Stimulated activated CD4-positive, alpha-beta T cell treated with anti-CD3 and anti-CD28 coated beads, Interleukin-1b, Interleukin-23, amount 100 ng/mL, for 24 hours (primary cell): ENCODE results near the gene ARHGAP36.

ENCODE experiments used
- DNase-seq, 4 experiments: peaks; one replicate each; pipeline ENCODE4 v3.0.0-alpha.2; 2020; ENCODE audit warnings: low read depth in 4 of 4, low spot score in 1 of 4

Gene ARHGAP36, protein sequence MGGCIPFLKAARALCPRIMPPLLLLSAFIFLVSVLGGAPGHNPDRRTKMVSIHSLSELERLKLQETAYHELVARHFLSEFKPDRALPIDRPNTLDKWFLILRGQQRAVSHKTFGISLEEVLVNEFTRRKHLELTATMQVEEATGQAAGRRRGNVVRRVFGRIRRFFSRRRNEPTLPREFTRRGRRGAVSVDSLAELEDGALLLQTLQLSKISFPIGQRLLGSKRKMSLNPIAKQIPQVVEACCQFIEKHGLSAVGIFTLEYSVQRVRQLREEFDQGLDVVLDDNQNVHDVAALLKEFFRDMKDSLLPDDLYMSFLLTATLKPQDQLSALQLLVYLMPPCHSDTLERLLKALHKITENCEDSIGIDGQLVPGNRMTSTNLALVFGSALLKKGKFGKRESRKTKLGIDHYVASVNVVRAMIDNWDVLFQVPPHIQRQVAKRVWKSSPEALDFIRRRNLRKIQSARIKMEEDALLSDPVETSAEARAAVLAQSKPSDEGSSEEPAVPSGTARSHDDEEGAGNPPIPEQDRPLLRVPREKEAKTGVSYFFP

GRCh38 chrX:131058136-131058868 lies at the start of gene ARHGAP36:
Gene ARHGAP36, plus strand, starts transcription at chrX:131058346. Its CDS starts 23,320 bp downstream, at chrX:131081666.
- no peak for DNase-seq

DNA sequence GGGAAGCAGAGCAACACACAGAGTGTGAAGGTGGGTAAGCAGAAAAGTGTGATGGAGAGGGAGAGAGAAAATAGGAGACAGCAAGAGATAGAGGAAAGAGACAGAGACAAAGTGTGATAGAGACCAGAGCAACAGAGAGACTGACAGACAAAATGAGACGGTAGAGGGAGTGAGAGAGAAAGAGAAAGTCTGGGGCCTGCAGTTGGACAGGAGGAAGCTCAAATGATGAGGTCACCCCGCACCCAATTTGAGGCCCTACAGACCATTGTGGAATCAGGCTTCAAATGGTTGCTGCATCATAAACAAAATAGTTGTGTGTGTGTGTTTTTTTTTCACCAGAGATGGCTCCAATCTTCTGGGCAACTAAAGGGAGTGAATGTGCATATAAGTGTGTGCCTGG lies 48.0 kb upstream of the ARHGAP36 start:
- DNase-seq, result no peak

GRCh38 chrX:131025336-131025735 lies 32.8 kb upstream of the ARHGAP36 start:
- DNase-seq, result no peak

DNA sequence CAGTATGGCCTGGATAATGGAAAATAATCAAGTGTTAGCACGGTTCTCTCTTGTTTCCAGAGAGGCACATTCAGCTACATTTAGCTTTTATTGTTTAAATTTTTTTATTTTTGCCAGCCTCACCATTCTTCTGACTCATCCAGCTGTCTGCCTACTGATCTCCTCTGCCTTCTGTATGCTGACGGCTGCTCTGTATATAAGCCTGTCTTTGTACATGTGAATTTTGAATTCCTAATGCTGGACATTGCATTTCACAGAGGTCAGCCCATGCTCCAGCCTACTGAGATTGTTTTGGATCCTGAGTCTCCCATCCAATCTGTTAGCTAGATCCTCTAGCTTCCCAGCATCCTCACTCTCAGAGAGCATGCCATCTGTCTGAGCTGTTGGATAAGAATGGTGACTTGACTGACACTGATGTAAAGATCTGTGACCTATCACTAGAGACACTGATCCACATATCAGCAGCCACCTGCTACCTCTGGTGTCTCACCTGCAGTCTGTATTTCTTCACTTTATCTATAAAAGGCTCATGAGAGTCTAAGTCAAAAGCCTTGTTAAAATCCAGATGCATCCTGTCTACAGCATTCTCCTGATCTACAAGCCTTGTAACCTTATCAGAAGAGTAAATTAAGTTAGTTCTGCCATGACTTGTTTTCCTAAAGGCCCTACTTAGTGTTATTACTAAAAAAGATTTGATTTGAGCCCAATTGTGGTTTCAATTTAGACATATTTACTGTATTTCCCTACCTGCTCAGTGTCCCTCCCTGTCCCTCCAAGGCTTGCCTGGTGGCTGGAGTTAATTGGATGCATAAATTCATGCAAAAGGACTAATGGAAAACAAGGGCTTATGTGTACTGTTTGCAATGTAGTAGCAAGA lies 25.6 kb upstream of the ARHGAP36 start:
- no peak for DNase-seq

- DNase-seq, result no peak
Measured at GRCh38 chrX:131034063-131034462, 24.1 kb upstream of the ARHGAP36 start.

DNA sequence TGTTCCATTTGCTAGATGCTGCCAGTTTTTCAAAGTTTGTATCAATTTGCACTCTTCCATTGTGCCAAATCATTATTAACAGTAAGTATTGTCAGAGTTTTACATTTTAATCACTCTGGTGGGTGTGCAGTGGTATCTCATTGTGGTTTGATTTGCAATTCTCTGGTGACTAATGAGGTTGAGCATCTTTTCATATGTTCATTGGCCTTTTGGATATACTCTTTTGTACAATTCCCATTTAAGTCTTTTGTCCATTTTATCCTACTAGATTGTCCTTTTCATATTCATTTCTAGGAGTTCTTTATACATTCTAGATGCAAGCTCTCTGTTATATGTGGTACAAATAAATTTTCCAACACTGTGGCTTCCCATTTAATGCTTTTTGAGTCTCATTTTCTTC lies 17.4 kb upstream of the ARHGAP36 start:
- no peak for DNase-seq

DNA sequence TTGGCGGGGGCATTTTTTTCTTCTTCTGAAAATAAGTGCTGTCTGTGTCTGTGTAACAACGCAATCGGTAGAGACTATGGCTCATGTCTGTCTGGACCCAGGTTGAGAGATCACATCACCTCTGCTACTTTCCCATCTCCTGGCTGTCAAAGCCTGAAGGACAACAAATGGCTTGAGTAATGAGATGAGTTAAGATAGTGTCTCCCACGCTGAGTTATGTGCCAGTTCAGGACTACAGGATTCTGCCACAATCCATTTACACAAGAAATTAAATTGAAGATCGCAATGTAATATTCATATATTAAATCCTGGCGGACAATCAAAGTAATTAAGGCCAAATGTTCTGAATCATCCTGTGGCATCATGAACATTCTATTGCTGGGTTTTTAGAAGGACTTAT lies 16.5 kb upstream of the ARHGAP36 start:
- no peak for DNase-seq

DNA sequence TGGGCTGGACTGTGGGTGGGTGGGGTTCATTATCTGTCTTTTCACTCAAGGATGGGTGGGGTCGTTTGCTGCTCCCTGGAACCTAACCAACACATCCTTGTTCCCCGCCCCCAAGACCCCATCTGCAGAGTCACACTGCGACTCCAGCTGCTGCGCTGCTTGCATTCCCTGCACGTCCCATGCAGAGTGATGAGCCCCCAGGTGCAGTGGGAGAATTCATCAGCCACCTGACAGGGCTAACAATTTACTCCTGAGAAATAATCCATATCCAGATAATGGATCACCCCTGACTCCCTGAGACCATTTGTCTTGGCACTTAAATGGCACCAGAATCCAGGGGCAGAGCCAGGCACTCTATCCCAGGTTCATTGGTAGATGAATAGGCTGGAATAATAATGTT lies 12.4 kb upstream of the ARHGAP36 start:
- no peak for DNase-seq

- DNase-seq, result no peak
Measured at GRCh38 chrX:131046596-131046995, 11.6 kb upstream of the ARHGAP36 start.

- DNase-seq, result no peak
Measured at GRCh38 chrX:131047180-131047579, 11.0 kb upstream of the ARHGAP36 start.

GRCh38 chrX:131053076-131053475 lies 5.1 kb upstream of the ARHGAP36 start:
- no peak for DNase-seq

DNA sequence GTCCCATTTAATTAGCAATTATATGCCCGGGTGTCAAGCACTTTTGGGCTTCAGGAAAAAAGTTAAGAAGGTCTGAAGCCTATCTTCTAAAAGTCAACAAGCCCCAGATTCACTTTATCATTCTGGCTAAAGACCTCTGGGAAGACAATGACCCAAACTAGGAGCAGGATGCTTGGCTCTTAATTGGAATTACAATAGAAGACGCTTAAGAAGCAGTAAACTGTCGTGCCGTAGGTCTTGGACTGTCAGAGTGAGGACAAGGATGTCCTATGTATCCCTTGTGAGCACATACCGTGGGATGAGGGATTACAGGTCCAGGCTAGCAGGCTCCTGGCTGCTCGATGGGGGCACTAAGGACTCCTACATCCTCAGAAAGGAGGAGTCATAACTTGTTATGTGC lies 3.2 kb upstream of the ARHGAP36 start:
- DNase-seq, result no peak

DNA sequence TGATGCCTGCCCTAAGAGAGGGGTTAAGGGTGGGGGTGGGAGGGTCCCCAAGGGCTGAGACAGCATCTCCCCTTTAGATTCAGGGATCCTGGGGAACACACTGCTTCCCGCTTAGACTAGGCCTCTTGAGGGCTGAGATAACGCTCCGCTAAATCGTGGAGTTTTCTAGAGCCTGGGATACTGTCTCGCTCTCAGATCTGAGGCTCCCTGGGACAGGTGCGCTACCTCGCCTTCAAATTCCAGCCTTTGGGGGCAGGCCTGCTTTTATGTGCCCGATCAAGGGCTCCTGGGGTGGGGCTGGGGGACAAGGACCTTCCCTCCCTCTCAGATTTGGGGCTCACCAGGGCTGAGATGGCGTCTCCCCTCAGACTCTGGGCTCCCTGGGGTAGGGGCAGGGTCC lies 440 bp upstream of the ARHGAP36 start:
- DNase-seq, result no peak

DNA sequence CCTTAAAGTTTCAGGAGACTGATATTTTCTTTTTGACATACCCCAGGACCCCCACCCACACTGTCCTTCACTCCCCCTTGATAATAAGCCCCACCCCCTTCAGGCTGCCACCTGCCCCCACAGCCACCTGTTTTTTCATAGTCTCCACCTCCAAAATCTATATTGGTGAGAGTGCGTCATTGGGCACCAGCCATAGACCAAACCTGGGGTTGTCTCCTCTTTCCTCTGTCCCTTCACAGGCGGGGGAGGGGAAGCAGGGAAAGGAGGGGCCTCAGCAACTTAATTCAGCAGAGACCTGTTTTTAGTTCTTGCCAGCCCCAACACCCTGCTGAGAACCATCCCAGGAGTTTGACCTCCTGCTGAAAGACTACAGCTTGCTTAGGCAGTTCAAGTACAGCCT lies 1.1 kb downstream of the ARHGAP36 start:
- no peak for DNase-seq

DNA sequence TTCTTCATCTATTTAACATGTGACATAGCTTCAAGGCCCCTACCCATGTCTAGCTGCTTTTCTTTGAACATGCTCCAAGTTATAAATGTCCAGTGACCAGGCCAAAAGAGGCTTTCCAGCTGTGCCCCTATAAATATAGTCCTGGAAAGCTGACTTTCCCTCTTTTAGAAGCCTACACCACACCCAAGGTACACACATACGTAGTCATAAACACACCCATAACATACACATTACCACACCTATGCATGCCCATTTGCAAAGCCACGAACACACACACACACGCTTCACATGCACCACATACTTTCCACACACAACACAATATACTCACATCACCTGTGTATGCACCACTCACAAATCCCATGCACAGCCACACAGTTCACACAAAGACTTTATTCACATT lies 2.0 kb downstream of the ARHGAP36 start:
- DNase-seq, result no peak

DNA sequence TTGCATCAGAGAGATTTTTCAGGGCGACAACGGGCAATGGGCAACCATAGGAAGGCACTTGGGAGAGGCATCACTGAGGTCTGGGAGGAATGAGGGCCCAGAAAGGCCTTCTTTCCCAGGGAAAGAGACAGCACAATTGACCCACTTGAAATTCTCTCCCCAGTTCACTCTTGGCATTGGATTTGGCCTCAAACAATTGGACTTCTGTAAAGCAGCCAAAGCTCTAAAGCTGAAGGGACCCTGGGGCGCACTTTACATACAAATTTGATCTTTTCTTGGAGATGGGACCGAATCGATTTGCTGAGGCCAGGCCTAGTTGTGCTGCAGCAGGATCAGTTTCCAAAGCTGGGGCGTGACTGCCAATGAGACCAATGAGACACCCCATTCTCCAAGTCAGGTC lies 3.2 kb downstream of the ARHGAP36 start:
- DNase-seq, result no peak

GRCh38 chrX:131063613-131064012 lies 5.5 kb downstream of the ARHGAP36 start:
- no peak for DNase-seq

DNA sequence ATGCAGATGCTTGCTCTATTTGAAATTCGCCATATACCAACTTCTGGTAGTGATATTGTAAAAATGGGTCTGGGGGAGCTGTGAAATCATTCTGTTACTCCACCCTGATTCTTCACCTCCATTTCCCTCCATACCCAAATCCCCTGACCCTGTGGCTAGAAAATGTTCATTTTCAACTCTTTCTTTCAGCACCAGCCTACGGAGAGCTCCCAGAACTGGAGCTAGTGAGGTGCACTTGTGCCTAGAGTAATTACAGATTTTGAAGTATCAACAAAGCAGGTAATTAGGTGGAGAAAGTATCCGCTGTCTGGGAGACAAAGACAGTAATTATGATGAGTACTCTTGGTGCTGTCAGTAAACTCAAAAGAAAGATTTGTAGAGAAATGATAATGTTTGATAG lies 8.1 kb downstream of the ARHGAP36 start:
- no peak for DNase-seq

DNA sequence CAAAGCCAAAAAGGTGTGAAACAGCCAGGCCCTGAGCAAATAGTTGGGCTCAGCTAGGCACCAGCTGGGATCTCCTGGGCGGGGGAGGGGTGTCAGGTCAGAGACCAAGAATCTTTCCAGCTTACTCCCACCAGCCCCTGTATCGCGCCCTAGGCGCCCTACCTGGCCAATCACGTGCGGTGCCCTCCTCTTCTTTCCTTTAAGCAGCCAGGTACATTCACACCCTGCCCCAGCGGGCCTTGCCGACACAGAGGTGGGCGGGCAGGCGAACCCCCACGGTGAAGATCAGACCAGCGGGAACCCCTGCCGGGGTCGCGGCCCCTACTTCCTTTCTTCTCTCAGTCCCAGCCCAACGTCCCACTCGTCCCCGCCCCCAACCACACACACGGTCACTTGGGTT lies 9.1 kb downstream of the ARHGAP36 start:
- DNase-seq, result no peak

DNA sequence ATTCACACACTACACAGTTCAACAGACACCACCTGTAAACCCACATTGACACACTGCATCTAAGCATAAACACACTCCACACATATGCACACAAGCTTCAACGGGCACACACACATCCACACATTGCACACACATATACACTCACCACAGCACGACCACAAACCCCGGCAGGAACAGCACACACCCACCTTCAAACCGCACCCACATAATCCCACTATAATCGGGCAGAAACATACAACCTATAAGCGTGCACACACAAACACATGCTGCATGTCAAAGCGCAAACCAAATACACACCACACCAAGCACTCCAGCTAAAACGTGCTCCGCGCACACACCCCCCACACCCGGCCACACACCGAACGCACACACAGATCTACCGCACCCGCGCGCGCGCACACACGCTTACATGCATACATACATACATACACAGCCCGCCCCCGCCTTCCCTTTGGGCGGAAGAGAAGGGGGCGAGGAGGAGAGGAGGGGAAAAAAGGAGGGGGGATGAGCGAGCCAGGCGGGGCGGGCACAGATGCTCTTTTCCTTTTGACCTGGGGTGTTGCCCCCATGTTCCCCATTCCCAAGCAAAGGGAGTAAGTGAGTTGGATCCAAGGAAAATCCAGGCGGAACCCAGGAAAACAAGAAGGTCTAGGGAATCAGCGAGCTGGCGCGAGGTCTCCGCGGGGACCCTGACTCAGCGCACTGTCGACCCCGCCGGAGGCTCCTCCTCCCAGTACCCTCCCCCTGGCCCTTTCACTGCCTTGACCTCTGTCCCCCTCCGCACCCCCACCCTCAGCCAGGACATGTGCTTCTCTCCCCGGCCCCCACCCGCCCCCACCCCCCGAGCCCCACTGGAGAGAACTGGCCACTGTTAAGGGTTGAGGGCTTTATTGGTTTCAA lies 9.9 kb downstream of the ARHGAP36 start:
- DNase-seq, result no peak
